GM23338 (cell line): ENCODE measurements around the gene SYT7. TPM values are rescaled to one million over a fixed set of nuclear protein-coding genes. Genes with fewer than 3 reads are reported as not detected.

Source experiments
- ATAC-seq: fragments of 200-7000 bp; cut with Tn5 transposase; 3 replicates; pipeline ENCODE4 v1.9.1; 2020
- DNase-seq: peaks from one replicate; pipeline ENCODE4 v3.0.0-alpha.2; 2015; ENCODE audit warnings: low spot score
- H2AFZ ChIP-seq: fragments of 200-600 bp; sonication (generic); 2 replicates; pipeline ENCODE4 v1.8.0; 2016; ENCODE audit warnings: antibody characterized with exemption, mild to moderate bottlenecking, moderate library complexity
- H3F3A ChIP-seq: fragments of 200-600 bp; sonication (generic); replicated peaks from 2 replicates; pipeline ENCODE4 v1.8.0; 2017; ENCODE audit warnings: antibody characterized with exemption, mixed run types, low read depth
- H3K27ac ChIP-seq: fragments of 200-600 bp; sonication (generic); 2 replicates; pipeline ENCODE4 v1.6.1; 2016; ENCODE audit warnings: low read depth
- H3K27me3 ChIP-seq: fragments of 200-600 bp; sonication (generic); 2 replicates; pipeline ENCODE4 v1.8.0; 2016; ENCODE audit warnings: mild to moderate bottlenecking, mixed run types, moderate library complexity; ENCODE audit not compliant: insufficient read depth
- H3K36me3 ChIP-seq: fragments of 200-600 bp; sonication (generic); 2 replicates; pipeline ENCODE4 v1.8.0; 2016; ENCODE audit warnings: mild to moderate bottlenecking; ENCODE audit not compliant: insufficient read depth
- H3K4me1 ChIP-seq: fragments of 200-600 bp; sonication (generic); 2 replicates; pipeline ENCODE4 v1.8.0; 2016; ENCODE audit warnings: mild to moderate bottlenecking, moderate library complexity; ENCODE audit not compliant: insufficient read depth
- H3K4me2 ChIP-seq: fragments of 200-600 bp; sonication (generic); 2 replicates; pipeline ENCODE4 v1.7.1; 2017; ENCODE audit warnings: mixed run types
- H3K4me3 ChIP-seq: fragments of 200-600 bp; sonication (generic); 2 replicates; pipeline ENCODE4 v1.6.1; 2016; ENCODE audit warnings: mixed run types
- H3K79me2 ChIP-seq: fragments of 200-600 bp; sonication (generic); replicated peaks from 2 replicates; pipeline ENCODE4 v1.8.0; 2017; ENCODE audit warnings: mild to moderate bottlenecking; ENCODE audit not compliant: insufficient read depth
- H3K9me2 ChIP-seq: fragments of 200-600 bp; sonication (generic); 2 replicates; pipeline ENCODE4 v1.8.0; 2017; ENCODE audit not compliant: insufficient read depth
- H4K20me1 ChIP-seq: fragments of 200-600 bp; sonication (generic); replicated peaks from 2 replicates; pipeline ENCODE4 v1.8.0; 2017; ENCODE audit warnings: mild to moderate bottlenecking; ENCODE audit not compliant: insufficient read depth
- H3K27ac Mint-ChIP-seq: 2 replicates; pipeline ENCODE4 v1.8.0; 2020; ENCODE audit warnings: inconsistent platforms, mild to moderate bottlenecking, moderate library complexity, mixed read lengths
- H3K27me3 Mint-ChIP-seq: 3 replicates; pipeline ENCODE4 v1.8.0; 2022; ENCODE audit warnings: low read depth, mild to moderate bottlenecking, moderate library complexity, mixed read lengths, inconsistent platforms; ENCODE audit not compliant: insufficient read depth, poor library complexity
- H3K36me3 Mint-ChIP-seq: 3 replicates; pipeline ENCODE4 v1.8.0; 2021; ENCODE audit warnings: low read depth, mild to moderate bottlenecking, inconsistent platforms, moderate library complexity, mixed read lengths
- H3K4me1 Mint-ChIP-seq: 3 replicates; pipeline ENCODE4 v1.8.0; 2020; ENCODE audit warnings: mild to moderate bottlenecking, inconsistent platforms, mixed read lengths
- H3K4me3 Mint-ChIP-seq: 3 replicates; pipeline ENCODE4 v1.8.0; 2021; ENCODE audit warnings: moderate library complexity, mild to moderate bottlenecking, inconsistent platforms, mixed read lengths
- H3K9me3 Mint-ChIP-seq: 3 replicates; pipeline ENCODE4 v1.8.0; 2020; ENCODE audit warnings: moderate library complexity, mild to moderate bottlenecking, inconsistent platforms, mixed read lengths
- CREB1 ChIP-seq: fragments of 250-450 bp; sonication (Bioruptor Pico); IDR thresholded peaks from 2 replicates; pipeline ENCODE4 v1.5.0; 2020; ENCODE audit warnings: low read depth, mild to moderate bottlenecking, moderate library complexity
- EZH2 ChIP-seq: fragments of 200-600 bp; sonication (generic); IDR thresholded peaks from one replicate; pipeline ENCODE4 v1.8.0; 2017; ENCODE audit warnings: antibody characterized with exemption, mild to moderate bottlenecking, low read depth; ENCODE audit not compliant: unreplicated experiment
- EZH2phosphoT487 ChIP-seq: fragments of 200-600 bp; sonication (generic); IDR thresholded peaks from one replicate; pipeline ENCODE4 v1.8.1; 2018; ENCODE audit warnings: antibody characterized with exemption; ENCODE audit not compliant: unreplicated experiment
- JUNB ChIP-seq: IDR thresholded peaks from one replicate; pipeline ENCODE4 v1.6.1; 2016; ENCODE audit warnings: antibody characterized with exemption; ENCODE audit not compliant: unreplicated experiment
- NANOG ChIP-seq: IDR thresholded peaks from 2 replicates; pipeline ENCODE4 v1.6.1; 2016; ENCODE audit warnings: antibody characterized with exemption, borderline replicate concordance
- POLR2AphosphoS5 ChIP-seq: IDR thresholded peaks from 2 replicates; pipeline ENCODE4 v1.6.1; 2016; ENCODE audit warnings: antibody characterized with exemption, low read depth
- STAT1 ChIP-seq: IDR thresholded peaks from one replicate; pipeline ENCODE4 v1.6.1; 2016; ENCODE audit warnings: antibody characterized with exemption; ENCODE audit not compliant: unreplicated experiment
- polyA plus RNA-seq: library from polyadenylated mRNA; unstranded; fragments of >200 nt; fragmentation: Nextera tagmentation; extraction: Ambion mirVana; gene quantifications from 2 replicates; pipeline ENCODE4 v1.2.1, GENCODE V29; 2016
- total RNA-seq: library from RNA; depleted of rRNA; stranded (reverse); fragments of >200 nt; shearing (Covaris generic); gene quantifications from 2 replicates; pipeline ENCODE4 v1.2.3, GENCODE V29; 2014
- TF ChIP-seq, protein P1 (sequence below), 2 experiments: fragments of 200-600 bp in 1 of 2; sonication (generic) in 1 of 2; conservative IDR thresholded peaks; 2 replicates each; pipeline versions ENCODE4 v1.5.1 to v1.6.1; 2016 to 2017; ENCODE audit warnings: antibody characterized with exemption in 2 of 2, low read depth in 2 of 2, mild to moderate bottlenecking in 2 of 2, moderate library complexity in 1 of 2
- TF ChIP-seq, protein P2 (sequence below): fragments of 250-450 bp; sonication (Bioruptor Pico); IDR thresholded peaks from 2 replicates; pipeline ENCODE4 v1.5.0; 2020; ENCODE audit warnings: mild to moderate bottlenecking, moderate library complexity
- TF ChIP-seq, protein P3 (sequence below): IDR thresholded peaks from one replicate; pipeline ENCODE4 v1.6.1; 2018; ENCODE audit warnings: antibody characterized with exemption; ENCODE audit not compliant: unreplicated experiment

Gene SYT7
- total and polyA plus RNA-seq, 2 experiments from 2014 or later: 1.6 to 10.3 TPM

DNA sequence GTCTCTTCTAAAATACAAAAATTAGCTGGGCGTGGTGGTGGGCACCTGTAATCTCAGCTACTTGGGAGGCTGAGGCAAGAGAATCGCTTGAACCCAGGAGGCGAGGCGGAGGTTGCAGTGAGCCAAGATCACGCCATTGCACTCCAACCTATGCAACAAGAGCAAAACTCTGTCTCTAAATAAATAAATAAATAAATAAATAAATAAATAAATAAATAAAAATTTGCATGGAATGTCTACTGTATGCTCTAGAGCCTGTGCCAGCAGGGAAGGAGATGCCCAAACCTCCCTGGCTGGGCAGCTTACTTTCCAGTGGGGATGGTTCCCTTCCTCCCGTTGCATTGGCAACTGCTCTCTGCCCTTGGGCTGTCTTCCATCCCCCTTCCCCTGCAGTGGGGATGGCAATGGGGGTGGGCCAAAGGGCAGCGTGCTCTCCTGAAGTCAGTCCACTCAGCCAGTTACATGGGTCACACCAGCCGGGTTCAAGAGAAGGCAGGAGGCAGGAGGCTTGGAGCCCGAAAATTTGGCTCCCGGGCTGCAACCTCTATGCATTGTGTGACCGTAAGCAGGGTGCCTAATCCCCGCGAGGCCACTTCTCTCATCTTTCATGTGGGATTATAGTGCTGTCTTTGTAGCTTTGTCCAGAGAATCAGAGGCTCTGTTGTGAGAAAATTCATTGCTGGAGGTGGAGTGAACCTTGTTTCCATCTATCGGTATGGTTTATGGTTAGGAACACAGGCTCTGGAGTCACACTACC lies 73.7 kb downstream of the SYT7 start:
- H3K9me2 ChIP-seq: no peaks in the 10 kb centered on the region
- H3K4me1 ChIP-seq: peaks cover 31% of the 10 kb centered on the region
- Mint-ChIP-seq H3K9me3 (no peaks in the 10 kb centered on the region), H3K27me3 (peaks cover 51% of the 10 kb centered on the region), H3K4me1 (peaks cover 51% of the 10 kb centered on the region), H3K27ac (no peak overlapping the region), H3K4me3 (peak overlapping the region; percentile 75; the same call in 1 of the 3 replicates), H3K36me3 (no peaks in the 10 kb centered on the region)
- no peaks in the 10 kb centered on the region for H3K36me3 ChIP-seq
- peaks cover 9% of the 10 kb centered on the region; the same call in 1 of the 2 replicates for H3F3A ChIP-seq
- peak overlapping the region; percentile 69 for H3K4me3 ChIP-seq
- peak overlapping the region; percentile 89 for H3K4me2 ChIP-seq
- TF ChIP-seq CREB1 (CRISPR knock-in tag): no peak
- no peak for TF ChIP-seq JUNB
- TF ChIP-seq, protein P1, sequence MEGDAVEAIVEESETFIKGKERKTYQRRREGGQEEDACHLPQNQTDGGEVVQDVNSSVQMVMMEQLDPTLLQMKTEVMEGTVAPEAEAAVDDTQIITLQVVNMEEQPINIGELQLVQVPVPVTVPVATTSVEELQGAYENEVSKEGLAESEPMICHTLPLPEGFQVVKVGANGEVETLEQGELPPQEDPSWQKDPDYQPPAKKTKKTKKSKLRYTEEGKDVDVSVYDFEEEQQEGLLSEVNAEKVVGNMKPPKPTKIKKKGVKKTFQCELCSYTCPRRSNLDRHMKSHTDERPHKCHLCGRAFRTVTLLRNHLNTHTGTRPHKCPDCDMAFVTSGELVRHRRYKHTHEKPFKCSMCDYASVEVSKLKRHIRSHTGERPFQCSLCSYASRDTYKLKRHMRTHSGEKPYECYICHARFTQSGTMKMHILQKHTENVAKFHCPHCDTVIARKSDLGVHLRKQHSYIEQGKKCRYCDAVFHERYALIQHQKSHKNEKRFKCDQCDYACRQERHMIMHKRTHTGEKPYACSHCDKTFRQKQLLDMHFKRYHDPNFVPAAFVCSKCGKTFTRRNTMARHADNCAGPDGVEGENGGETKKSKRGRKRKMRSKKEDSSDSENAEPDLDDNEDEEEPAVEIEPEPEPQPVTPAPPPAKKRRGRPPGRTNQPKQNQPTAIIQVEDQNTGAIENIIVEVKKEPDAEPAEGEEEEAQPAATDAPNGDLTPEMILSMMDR (conservative IDR thresholded peaks at IDR 0.05; ENCODE audit: low read depth in 2 of 2): no peak
- no peak for TF ChIP-seq POLR2AphosphoS5
- TF ChIP-seq STAT1: no peak
- TF ChIP-seq EZH2: no peak
- TF ChIP-seq, protein P2, sequence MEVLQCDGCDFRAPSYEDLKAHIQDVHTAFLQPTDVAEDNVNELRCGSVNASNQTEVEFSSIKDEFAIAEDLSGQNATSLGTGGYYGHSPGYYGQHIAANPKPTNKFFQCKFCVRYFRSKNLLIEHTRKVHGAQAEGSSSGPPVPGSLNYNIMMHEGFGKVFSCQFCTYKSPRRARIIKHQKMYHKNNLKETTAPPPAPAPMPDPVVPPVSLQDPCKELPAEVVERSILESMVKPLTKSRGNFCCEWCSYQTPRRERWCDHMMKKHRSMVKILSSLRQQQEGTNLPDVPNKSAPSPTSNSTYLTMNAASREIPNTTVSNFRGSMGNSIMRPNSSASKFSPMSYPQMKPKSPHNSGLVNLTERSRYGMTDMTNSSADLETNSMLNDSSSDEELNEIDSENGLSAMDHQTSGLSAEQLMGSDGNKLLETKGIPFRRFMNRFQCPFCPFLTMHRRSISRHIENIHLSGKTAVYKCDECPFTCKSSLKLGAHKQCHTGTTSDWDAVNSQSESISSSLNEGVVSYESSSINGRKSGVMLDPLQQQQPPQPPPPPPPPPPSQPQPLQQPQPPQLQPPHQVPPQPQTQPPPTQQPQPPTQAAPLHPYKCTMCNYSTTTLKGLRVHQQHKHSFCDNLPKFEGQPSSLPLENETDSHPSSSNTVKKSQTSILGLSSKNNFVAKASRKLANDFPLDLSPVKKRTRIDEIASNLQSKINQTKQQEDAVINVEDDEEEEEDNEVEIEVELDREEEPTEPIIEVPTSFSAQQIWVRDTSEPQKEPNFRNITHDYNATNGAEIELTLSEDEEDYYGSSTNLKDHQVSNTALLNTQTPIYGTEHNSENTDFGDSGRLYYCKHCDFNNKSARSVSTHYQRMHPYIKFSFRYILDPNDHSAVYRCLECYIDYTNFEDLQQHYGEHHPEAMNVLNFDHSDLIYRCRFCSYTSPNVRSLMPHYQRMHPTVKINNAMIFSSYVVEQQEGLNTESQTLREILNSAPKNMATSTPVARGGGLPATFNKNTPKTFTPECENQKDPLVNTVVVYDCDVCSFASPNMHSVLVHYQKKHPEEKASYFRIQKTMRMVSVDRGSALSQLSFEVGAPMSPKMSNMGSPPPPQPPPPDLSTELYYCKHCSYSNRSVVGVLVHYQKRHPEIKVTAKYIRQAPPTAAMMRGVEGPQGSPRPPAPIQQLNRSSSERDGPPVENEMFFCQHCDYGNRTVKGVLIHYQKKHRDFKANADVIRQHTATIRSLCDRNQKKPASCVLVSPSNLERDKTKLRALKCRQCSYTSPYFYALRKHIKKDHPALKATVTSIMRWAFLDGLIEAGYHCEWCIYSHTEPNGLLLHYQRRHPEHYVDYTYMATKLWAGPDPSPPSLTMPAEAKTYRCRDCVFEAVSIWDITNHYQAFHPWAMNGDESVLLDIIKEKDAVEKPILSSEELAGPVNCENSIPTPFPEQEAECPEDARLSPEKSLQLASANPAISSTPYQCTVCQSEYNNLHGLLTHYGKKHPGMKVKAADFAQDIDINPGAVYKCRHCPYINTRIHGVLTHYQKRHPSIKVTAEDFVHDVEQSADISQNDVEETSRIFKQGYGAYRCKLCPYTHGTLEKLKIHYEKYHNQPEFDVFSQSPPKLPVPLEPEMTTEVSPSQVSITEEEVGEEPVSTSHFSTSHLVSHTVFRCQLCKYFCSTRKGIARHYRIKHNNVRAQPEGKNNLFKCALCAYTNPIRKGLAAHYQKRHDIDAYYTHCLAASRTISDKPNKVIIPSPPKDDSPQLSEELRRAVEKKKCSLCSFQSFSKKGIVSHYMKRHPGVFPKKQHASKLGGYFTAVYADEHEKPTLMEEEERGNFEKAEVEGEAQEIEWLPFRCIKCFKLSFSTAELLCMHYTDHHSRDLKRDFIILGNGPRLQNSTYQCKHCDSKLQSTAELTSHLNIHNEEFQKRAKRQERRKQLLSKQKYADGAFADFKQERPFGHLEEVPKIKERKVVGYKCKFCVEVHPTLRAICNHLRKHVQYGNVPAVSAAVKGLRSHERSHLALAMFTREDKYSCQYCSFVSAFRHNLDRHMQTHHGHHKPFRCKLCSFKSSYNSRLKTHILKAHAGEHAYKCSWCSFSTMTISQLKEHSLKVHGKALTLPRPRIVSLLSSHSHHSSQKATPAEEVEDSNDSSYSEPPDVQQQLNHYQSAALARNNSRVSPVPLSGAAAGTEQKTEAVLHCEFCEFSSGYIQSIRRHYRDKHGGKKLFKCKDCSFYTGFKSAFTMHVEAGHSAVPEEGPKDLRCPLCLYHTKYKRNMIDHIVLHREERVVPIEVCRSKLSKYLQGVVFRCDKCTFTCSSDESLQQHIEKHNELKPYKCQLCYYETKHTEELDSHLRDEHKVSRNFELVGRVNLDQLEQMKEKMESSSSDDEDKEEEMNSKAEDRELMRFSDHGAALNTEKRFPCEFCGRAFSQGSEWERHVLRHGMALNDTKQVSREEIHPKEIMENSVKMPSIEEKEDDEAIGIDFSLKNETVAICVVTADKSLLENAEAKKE (CRISPR knock-in tag): no peak
- TF ChIP-seq NANOG: no peak
- TF ChIP-seq EZH2phosphoT487: no peak
- TF ChIP-seq, protein P3, sequence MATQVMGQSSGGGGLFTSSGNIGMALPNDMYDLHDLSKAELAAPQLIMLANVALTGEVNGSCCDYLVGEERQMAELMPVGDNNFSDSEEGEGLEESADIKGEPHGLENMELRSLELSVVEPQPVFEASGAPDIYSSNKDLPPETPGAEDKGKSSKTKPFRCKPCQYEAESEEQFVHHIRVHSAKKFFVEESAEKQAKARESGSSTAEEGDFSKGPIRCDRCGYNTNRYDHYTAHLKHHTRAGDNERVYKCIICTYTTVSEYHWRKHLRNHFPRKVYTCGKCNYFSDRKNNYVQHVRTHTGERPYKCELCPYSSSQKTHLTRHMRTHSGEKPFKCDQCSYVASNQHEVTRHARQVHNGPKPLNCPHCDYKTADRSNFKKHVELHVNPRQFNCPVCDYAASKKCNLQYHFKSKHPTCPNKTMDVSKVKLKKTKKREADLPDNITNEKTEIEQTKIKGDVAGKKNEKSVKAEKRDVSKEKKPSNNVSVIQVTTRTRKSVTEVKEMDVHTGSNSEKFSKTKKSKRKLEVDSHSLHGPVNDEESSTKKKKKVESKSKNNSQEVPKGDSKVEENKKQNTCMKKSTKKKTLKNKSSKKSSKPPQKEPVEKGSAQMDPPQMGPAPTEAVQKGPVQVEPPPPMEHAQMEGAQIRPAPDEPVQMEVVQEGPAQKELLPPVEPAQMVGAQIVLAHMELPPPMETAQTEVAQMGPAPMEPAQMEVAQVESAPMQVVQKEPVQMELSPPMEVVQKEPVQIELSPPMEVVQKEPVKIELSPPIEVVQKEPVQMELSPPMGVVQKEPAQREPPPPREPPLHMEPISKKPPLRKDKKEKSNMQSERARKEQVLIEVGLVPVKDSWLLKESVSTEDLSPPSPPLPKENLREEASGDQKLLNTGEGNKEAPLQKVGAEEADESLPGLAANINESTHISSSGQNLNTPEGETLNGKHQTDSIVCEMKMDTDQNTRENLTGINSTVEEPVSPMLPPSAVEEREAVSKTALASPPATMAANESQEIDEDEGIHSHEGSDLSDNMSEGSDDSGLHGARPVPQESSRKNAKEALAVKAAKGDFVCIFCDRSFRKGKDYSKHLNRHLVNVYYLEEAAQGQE: no peak
- H4K20me1 ChIP-seq: no peaks in the 10 kb centered on the region
- peak overlapping the region; percentile 92; the same call in 1 of the 2 replicates for H2AFZ ChIP-seq
- no peak overlapping the region for H3K27ac ChIP-seq
- DNase-seq (no peak), ATAC-seq (no peak)
- H3K27me3 ChIP-seq: peaks cover 62% of the 10 kb centered on the region
- no peaks in the 10 kb centered on the region for H3K79me2 ChIP-seq
